Sigmoid colon (tissue), 7 donors: ENCODE measurements around the gene KNDC1. TPM values are rescaled to one million over a fixed set of nuclear protein-coding genes. Genes with fewer than 3 reads are reported as not detected.

Experiments
- DNase-seq: peaks from one replicate; pipeline ENCODE4 v3.0.0-alpha.2; 2019
- H3K27ac ChIP-seq, 4 donors: fragments of 200-600 bp; sonication (generic); one replicate each; pipeline ENCODE4 v1.5.1; 2016 to 2019; ENCODE audit warnings: mild to moderate bottlenecking in 1 of 4
- H3K27me3 ChIP-seq, 3 donors: fragments of 200-600 bp; sonication (generic); one replicate each; pipeline ENCODE4 v1.5.1; 2019; ENCODE audit warnings: mild to moderate bottlenecking in 1 of 3
- H3K36me3 ChIP-seq, 4 donors: fragments of 200-600 bp; sonication (generic); one replicate each; pipeline ENCODE4 v1.5.1; 2016 to 2019
- H3K4me1 ChIP-seq, 4 donors: fragments of 200-600 bp; sonication (generic); one replicate each; pipeline ENCODE4 v1.5.1; 2017 to 2019
- H3K4me3 ChIP-seq, 4 donors: fragments of 200-600 bp; sonication (generic); one replicate each; pipeline ENCODE4 v1.5.1; 2017 to 2019; ENCODE audit warnings: mild to moderate bottlenecking in 2 of 4, moderate library complexity in 1 of 4
- H3K9me3 ChIP-seq, 4 donors: fragments of 200-600 bp in 3 of 4; sonication (generic) in 3 of 4; one replicate each; pipeline versions ENCODE4 v1.5.1 to v1.6.1; 2013 to 2019
- EP300 ChIP-seq, 4 donors: sonication (generic); formaldehyde crosslinking; IDR thresholded peaks; one replicate each; pipeline ENCODE4 v1.6.1; 2017; ENCODE audit warnings: antibody characterized with exemption in 4 of 4
- POLR2A ChIP-seq, 2 donors: fragments of 450-650 bp; IDR thresholded peaks; one replicate each; pipeline ENCODE4 v1.6.1; 2016; ENCODE audit warnings: antibody characterized with exemption in 2 of 2, mild to moderate bottlenecking in 2 of 2, moderate library complexity in 2 of 2
- POLR2AphosphoS5 ChIP-seq, 4 donors: sonication (generic); formaldehyde crosslinking; IDR thresholded peaks; one replicate each; pipeline ENCODE4 v1.6.1; 2017; ENCODE audit warnings: antibody characterized with exemption in 4 of 4
- WGBS, 2 donors: extraction: QIAGEN DNeasy Blood & Tissue Kit; methylation state at CpG; one replicate each; pipeline ENCODE4 v1.1.7; 2013; 5-methylcytosine and 5-hydroxymethylcytosine counted together
- intact Hi-C: fragments of 100-400 bp; cut with DNase I; formaldehyde crosslinking; loops from one replicate; pipeline ENCODE4 v1.15.1; 2023
- polyA plus RNA-seq, 3 donors: library from polyadenylated mRNA; stranded (reverse); fragments of 200-250 nt; gene quantifications; one replicate each; pipeline ENCODE4 v1.2.3, GENCODE V29; 2013
- total RNA-seq, 4 donors: library from RNA; depleted of rRNA; stranded (reverse); fragments of >200 nt; gene quantifications; one replicate each; pipeline ENCODE4 v1.1.0, GENCODE V29; 2016
- TF ChIP-seq, protein P1 (sequence below), 4 experiments: fragments of 450-650 bp in 3 of 4; fragments of 200-600 bp in 1 of 4; IDR thresholded peaks; one replicate each; pipeline ENCODE4 v1.5.1; 2016 to 2019; ENCODE audit warnings: antibody characterized with exemption in 4 of 4, mild to moderate bottlenecking in 3 of 4, moderate library complexity in 2 of 4
- donor health status: healthy with polysubstance abuse.
- donor health status: Bipolar disorder and iron deficiency.
- donor health status: healthy.

KNDC1 gene
- total and polyA plus RNA-seq, 7 donors: under 0.01 to 1.9 (median 0.26) TPM; not detected in 1

DNA sequence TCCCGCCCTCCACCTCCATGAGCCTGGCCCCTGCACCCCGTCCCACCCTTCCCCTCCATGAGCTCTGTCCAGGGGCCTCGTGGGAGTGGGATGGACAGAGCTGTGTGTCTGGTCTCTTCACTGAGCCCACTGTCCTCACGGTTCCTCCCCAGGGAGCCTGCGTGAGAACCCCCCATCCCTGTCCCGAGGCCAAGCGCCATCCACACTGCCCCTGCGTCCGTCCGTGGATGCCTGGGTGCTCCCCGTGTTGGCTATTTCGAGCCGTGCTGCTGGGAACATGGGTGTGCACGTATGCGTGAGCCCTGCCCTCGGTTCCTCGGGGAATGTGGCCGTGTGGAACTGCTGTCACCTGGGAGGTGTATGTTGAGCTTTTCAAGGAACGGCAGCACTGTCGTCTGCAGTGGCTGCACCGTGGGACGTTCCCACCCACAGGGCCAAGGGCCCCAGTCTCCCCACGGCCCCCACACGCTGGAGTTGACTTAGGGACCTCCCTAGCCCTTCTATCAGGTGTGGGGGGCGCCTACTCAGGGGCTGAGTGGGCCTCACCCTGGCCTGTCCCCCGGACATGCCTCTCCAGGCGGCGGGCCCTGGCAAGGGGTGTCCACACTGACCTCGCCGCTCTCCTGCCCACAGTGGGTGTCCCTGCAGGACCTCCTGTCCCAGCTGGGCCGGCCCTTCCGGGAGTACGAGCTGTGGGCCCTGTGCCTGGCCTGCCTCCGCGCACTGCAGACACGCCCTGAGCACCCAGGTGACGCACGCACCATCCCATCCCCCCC, 28.1 kb downstream of the KNDC1 start:
- no peak for DNase-seq
- TF ChIP-seq POLR2AphosphoS5 (IDR thresholded peaks at IDR 0.05): no peak
- TF ChIP-seq, protein P1, sequence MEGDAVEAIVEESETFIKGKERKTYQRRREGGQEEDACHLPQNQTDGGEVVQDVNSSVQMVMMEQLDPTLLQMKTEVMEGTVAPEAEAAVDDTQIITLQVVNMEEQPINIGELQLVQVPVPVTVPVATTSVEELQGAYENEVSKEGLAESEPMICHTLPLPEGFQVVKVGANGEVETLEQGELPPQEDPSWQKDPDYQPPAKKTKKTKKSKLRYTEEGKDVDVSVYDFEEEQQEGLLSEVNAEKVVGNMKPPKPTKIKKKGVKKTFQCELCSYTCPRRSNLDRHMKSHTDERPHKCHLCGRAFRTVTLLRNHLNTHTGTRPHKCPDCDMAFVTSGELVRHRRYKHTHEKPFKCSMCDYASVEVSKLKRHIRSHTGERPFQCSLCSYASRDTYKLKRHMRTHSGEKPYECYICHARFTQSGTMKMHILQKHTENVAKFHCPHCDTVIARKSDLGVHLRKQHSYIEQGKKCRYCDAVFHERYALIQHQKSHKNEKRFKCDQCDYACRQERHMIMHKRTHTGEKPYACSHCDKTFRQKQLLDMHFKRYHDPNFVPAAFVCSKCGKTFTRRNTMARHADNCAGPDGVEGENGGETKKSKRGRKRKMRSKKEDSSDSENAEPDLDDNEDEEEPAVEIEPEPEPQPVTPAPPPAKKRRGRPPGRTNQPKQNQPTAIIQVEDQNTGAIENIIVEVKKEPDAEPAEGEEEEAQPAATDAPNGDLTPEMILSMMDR (IDR thresholded peaks at IDR 0.05): no peak
- no peak for TF ChIP-seq EP300 (IDR thresholded peaks at IDR 0.05)
- no peak for TF ChIP-seq POLR2A (IDR thresholded peaks at IDR 0.05)
- H3K9me3 ChIP-seq: peaks cover 0 to 2% (median 0%) of the 10 kb centered on the region in 4 donors
- H3K4me1 ChIP-seq: no peaks in the 10 kb centered on the region
- intact Hi-C loops: no loop called here
- H3K4me3 ChIP-seq: no peak overlapping the region
- peaks cover 0 to 29% (median 0%) of the 10 kb centered on the region in 3 donors for H3K27me3 ChIP-seq
- H3K27ac ChIP-seq: no peak overlapping the region
- H3K36me3 ChIP-seq: no peaks in the 10 kb centered on the region
- WGBS, 2 donors: 78 to 88% methylated on average over 38 of the region's 38 CpGs

DNA sequence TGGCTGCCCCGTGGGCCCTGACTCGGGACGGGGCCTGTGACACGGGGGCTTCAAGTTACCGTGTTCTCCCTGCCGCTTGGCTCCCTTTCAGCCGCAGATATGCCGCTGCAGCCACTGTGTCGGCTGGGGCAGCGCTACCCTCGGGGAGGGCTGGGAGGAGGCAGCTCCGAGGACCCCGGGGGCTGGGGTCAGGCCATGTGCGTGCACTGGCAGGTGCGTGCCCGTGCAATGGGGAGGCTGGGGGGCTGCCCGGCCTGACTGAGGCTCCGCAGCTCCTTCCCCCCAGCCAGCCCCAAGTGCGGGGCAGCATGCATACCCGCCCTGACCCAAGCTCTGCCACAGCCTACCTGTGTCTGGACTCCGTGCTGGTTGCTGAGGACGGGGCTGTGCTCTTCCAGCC, 29.2 kb downstream of the KNDC1 start:
- DNase-seq: no peak

DNA sequence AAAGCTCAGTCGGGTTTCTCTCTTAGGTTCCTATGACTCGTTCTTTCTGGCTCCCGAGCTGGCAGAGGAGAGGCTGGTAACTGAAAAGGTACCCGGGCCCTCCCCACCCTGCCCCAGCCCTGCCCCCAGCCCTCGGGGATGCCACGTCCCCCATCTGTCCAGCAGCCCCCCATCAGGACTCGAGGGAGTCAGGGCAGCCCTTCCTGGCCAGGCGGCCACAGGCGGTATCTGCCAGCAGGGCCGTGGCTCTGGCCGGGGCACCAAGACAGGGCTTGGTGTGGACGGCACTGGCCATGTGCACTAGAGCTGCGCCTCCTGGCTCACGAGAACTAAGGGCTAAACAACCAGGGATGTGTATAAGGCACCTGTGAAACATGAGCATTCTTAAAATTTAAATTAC, 29.7 kb downstream of the KNDC1 start:
- H3K4me3 ChIP-seq: no peak overlapping the region
- no peak for DNase-seq
- no peak for TF ChIP-seq POLR2A (IDR thresholded peaks at IDR 0.05)
- no peak for TF ChIP-seq POLR2AphosphoS5 (IDR thresholded peaks at IDR 0.05)
- TF ChIP-seq, protein P1 (IDR thresholded peaks at IDR 0.05): no peak
- no peak for TF ChIP-seq EP300 (IDR thresholded peaks at IDR 0.05)
- H3K36me3 ChIP-seq: no peaks in the 10 kb centered on the region
- H3K9me3 ChIP-seq: peaks cover 0 to 2% (median 0%) of the 10 kb centered on the region in 4 donors
- no peaks in the 10 kb centered on the region for H3K4me1 ChIP-seq
- intact Hi-C loops: no loop called here
- peaks cover 0 to 29% (median 0%) of the 10 kb centered on the region in 3 donors for H3K27me3 ChIP-seq
- WGBS, 2 donors: 82 to 89% methylated on average over 14 of the region's 14 CpGs
- H3K27ac ChIP-seq: no peak overlapping the region

More for the DNA sequence above, 29.2 kb downstream of the KNDC1 start:
- 90 to 92% methylated on average over 22 of the region's 22 CpGs for WGBS, 2 donors
- no peak overlapping the region for H3K27ac ChIP-seq
- H3K4me1 ChIP-seq: no peaks in the 10 kb centered on the region
- H3K36me3 ChIP-seq: no peaks in the 10 kb centered on the region
- intact Hi-C loops: no loop called here
- H3K4me3 ChIP-seq: no peak overlapping the region
- TF ChIP-seq, protein P1 (IDR thresholded peaks at IDR 0.05): no peak
- TF ChIP-seq EP300 (IDR thresholded peaks at IDR 0.05): no peak
- TF ChIP-seq POLR2AphosphoS5 (IDR thresholded peaks at IDR 0.05): no peak
- TF ChIP-seq POLR2A (IDR thresholded peaks at IDR 0.05): no peak
- H3K27me3 ChIP-seq: peaks cover 0 to 29% (median 0%) of the 10 kb centered on the region in 3 donors
- peaks cover 0 to 2% (median 0%) of the 10 kb centered on the region in 4 donors for H3K9me3 ChIP-seq

DNA sequence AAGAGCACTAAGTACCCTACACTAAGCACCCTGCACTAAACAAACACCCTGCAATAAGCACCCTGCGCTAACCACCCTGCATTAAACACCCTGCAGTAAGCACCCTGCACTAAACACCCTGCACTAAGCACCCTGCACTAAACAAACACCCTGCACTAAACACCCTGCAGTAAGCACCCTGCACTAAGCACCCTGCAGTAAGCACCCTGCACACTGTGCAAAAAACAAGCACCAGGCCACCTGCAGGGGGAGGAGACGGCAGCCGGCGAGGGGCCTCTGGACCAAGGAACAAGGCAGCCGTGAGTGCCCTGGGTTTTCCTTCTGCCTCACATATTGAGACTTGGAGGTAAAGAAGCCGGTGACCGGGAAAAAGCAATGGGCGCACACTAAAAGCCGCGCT, 30.2 kb downstream of the KNDC1 start:
- H3K4me1 ChIP-seq: no peaks in the 10 kb centered on the region
- no peak for TF ChIP-seq POLR2AphosphoS5 (IDR thresholded peaks at IDR 0.05)
- no peak for TF ChIP-seq POLR2A (IDR thresholded peaks at IDR 0.05)
- TF ChIP-seq, protein P1 (IDR thresholded peaks at IDR 0.05): no peak
- no peak for TF ChIP-seq EP300 (IDR thresholded peaks at IDR 0.05)
- no peak for DNase-seq
- peaks cover 0 to 2% (median 0%) of the 10 kb centered on the region in 4 donors for H3K9me3 ChIP-seq
- no peaks in the 10 kb centered on the region for H3K36me3 ChIP-seq
- 95 to 96% methylated on average over 10 of the region's 10 CpGs for WGBS, 2 donors
- H3K27me3 ChIP-seq: peaks cover 0 to 29% (median 0%) of the 10 kb centered on the region in 3 donors
- intact Hi-C loops: no loop called here
- H3K4me3 ChIP-seq: no peak overlapping the region
- no peak overlapping the region for H3K27ac ChIP-seq
